HEK293 (cell line): ENCODE measurements around the gene NR3C2.

Source experiments
- CTCF ChIA-PET: fragments of 350-600 bp; formaldehyde crosslinking; extraction: SDS; loops from one replicate; lab custom pipeline; 2021; ENCODE audit warnings: antibody characterized with exemption; lab: Yijun Ruan, JAX
- POLR2A ChIA-PET: fragments of 300-600 bp; formaldehyde crosslinking; extraction: SDS; loops from one replicate; lab custom pipeline; 2020; ENCODE audit warnings: antibody characterized with exemption, inconsistent platforms; lab: Yijun Ruan, JAX
- H3K27ac ChIP-seq: fragments of 200-500 bp; sonication (Bioruptor generic); 2 replicates; pipeline ENCODE4 v1.5.1; 2014; ENCODE audit warnings: low read depth, low read length, control low read depth, inconsistent platforms; ENCODE audit errors: extremely low read depth
- H3K36me3 ChIP-seq, 2 experiments: fragments of 200-500 bp in 1 of 2; sonication (Bioruptor generic) in 1 of 2; 1 replicate in 1 of 2; 2 replicates in 1 of 2; pipeline ENCODE4 v1.5.1; 2014 to 2017; ENCODE audit warnings: inconsistent platforms in 2 of 2, low read length in 2 of 2; ENCODE audit not compliant: control insufficient read depth in 2 of 2, insufficient read depth in 1 of 2
- H3K4me1 ChIP-seq: fragments of 200-500 bp; sonication (Bioruptor generic); 2 replicates; pipeline ENCODE4 v1.5.1; 2014; ENCODE audit warnings: mild to moderate bottlenecking, low read length, inconsistent platforms; ENCODE audit not compliant: control insufficient read depth, insufficient read depth
- H3K4me3 ChIP-seq: 2 replicates; pipeline ENCODE4 v1.5.1; 2011; ENCODE audit warnings: low read depth, mild to moderate bottlenecking, control low read depth, low read length, moderate library complexity
- H3K9me3 ChIP-seq: fragments of 200-500 bp; sonication (Bioruptor generic); 2 replicates; pipeline ENCODE4 v1.5.1; 2014; ENCODE audit warnings: low read depth, low read length, inconsistent platforms; ENCODE audit not compliant: control insufficient read depth, insufficient read depth
- KLF16 ChIP-seq: fragments of 450-650 bp; formaldehyde crosslinking; IDR thresholded peaks from 2 replicates; pipeline ENCODE4 v1.5.1; 2017; ENCODE audit warnings: missing biosample characterization, missing genetic modification characterization
- KLF7 ChIP-seq: fragments of 450-650 bp; formaldehyde crosslinking; IDR thresholded peaks from 2 replicates; pipeline ENCODE4 v1.5.1; 2016; ENCODE audit warnings: missing biosample characterization, missing genetic modification characterization, borderline replicate concordance
- SCRT2 ChIP-seq: fragments of 450-650 bp; formaldehyde crosslinking; IDR thresholded peaks from 2 replicates; pipeline ENCODE4 v1.5.1; 2016; ENCODE audit warnings: missing biosample characterization, missing genetic modification characterization
- ZBTB21 ChIP-seq: fragments of 450-650 bp; formaldehyde crosslinking; IDR thresholded peaks from 2 replicates; pipeline ENCODE4 v1.5.1; 2017; ENCODE audit warnings: missing biosample characterization, missing genetic modification characterization
- ZNF133 ChIP-seq: fragments of 450-650 bp; formaldehyde crosslinking; IDR thresholded peaks from 2 replicates; pipeline ENCODE4 v1.5.1; 2016; ENCODE audit warnings: missing biosample characterization, missing genetic modification characterization
- ZNF140 ChIP-seq: fragments of 450-650 bp; formaldehyde crosslinking; IDR thresholded peaks from 2 replicates; pipeline ENCODE4 v1.5.1; 2016; ENCODE audit warnings: missing biosample characterization, missing genetic modification characterization
- ZNF16 ChIP-seq: fragments of 450-650 bp; formaldehyde crosslinking; IDR thresholded peaks from 2 replicates; pipeline ENCODE4 v1.5.1; 2016; ENCODE audit warnings: low read depth, missing biosample characterization, missing genetic modification characterization
- ZNF341 ChIP-seq: fragments of 450-650 bp; formaldehyde crosslinking; IDR thresholded peaks from 2 replicates; pipeline ENCODE4; 2016; ENCODE audit warnings: low read depth, missing biosample characterization, missing genetic modification characterization
- ZNF423 ChIP-seq: fragments of 450-650 bp; formaldehyde crosslinking; IDR thresholded peaks from 2 replicates; pipeline ENCODE4 v1.5.1; 2016; ENCODE audit warnings: missing biosample characterization, missing genetic modification characterization
- ZNF529 ChIP-seq: fragments of 450-650 bp; formaldehyde crosslinking; IDR thresholded peaks from 2 replicates; pipeline ENCODE4 v1.5.1; 2017; ENCODE audit warnings: missing genetic modification characterization, missing biosample characterization; ENCODE audit not compliant: insufficient replicate concordance
- ZNF561 ChIP-seq: fragments of 450-650 bp; IDR thresholded peaks from 2 replicates; pipeline ENCODE4 v1.5.1; 2018; ENCODE audit warnings: missing biosample characterization, missing genetic modification characterization, borderline replicate concordance
- ZNF571 ChIP-seq: fragments of 450-650 bp; formaldehyde crosslinking; IDR thresholded peaks from 2 replicates; pipeline ENCODE4 v1.5.0; 2017; ENCODE audit warnings: missing biosample characterization, missing genetic modification characterization
- ZNF596 ChIP-seq: fragments of 450-650 bp; IDR thresholded peaks from 2 replicates; pipeline ENCODE4 v1.5.0; 2018; ENCODE audit warnings: missing biosample characterization, mild to moderate bottlenecking, missing genetic modification characterization, moderate library complexity
- ZNF600 ChIP-seq: fragments of 450-650 bp; formaldehyde crosslinking; IDR thresholded peaks from 2 replicates; pipeline ENCODE4 v1.5.1; 2016; ENCODE audit warnings: missing biosample characterization, missing genetic modification characterization
- ZNF626 ChIP-seq: fragments of 450-650 bp; sonication (Bioruptor Pico); formaldehyde crosslinking; IDR thresholded peaks from 2 replicates; pipeline ENCODE4 v1.5.1; 2018; ENCODE audit warnings: missing biosample characterization, missing genetic modification characterization, inconsistent platforms
- ZNF658 ChIP-seq: fragments of 450-650 bp; formaldehyde crosslinking; IDR thresholded peaks from 2 replicates; pipeline ENCODE4; 2016; ENCODE audit warnings: missing biosample characterization, missing genetic modification characterization
- ZNF707 ChIP-seq: fragments of 450-650 bp; formaldehyde crosslinking; IDR thresholded peaks from 2 replicates; pipeline ENCODE4 v1.5.1; 2016; ENCODE audit warnings: missing biosample characterization, missing genetic modification characterization
- ZSCAN30 ChIP-seq: fragments of 450-650 bp; IDR thresholded peaks from 2 replicates; pipeline ENCODE4 v1.5.1; 2018; ENCODE audit warnings: missing biosample characterization, mild to moderate bottlenecking, missing genetic modification characterization, moderate library complexity
- ZXDB ChIP-seq: fragments of 450-650 bp; formaldehyde crosslinking; IDR thresholded peaks from 2 replicates; pipeline ENCODE4 v1.5.1; 2016; ENCODE audit warnings: missing biosample characterization, missing genetic modification characterization
- TF ChIP-seq, protein P1 (sequence below): fragments of 450-650 bp; formaldehyde crosslinking; IDR thresholded peaks from 2 replicates; pipeline ENCODE4 v1.5.1; 2016; ENCODE audit warnings: missing biosample characterization, missing genetic modification characterization
- TF ChIP-seq, protein P2 (sequence below): fragments of 450-650 bp; formaldehyde crosslinking; IDR thresholded peaks from 2 replicates; pipeline ENCODE4 v1.5.1; 2016; ENCODE audit warnings: missing biosample characterization, missing genetic modification characterization
- TF ChIP-seq, protein P3 (sequence below): fragments of 450-650 bp; IDR thresholded peaks from 2 replicates; pipeline ENCODE4 v1.5.1; 2018; ENCODE audit warnings: missing biosample characterization, missing genetic modification characterization
- TF ChIP-seq, protein P4 (sequence below): fragments of 450-650 bp; formaldehyde crosslinking; IDR thresholded peaks from 2 replicates; pipeline ENCODE4 v1.5.1; 2016; ENCODE audit warnings: missing biosample characterization, missing genetic modification characterization, low read depth

Gene NR3C2

DNA sequence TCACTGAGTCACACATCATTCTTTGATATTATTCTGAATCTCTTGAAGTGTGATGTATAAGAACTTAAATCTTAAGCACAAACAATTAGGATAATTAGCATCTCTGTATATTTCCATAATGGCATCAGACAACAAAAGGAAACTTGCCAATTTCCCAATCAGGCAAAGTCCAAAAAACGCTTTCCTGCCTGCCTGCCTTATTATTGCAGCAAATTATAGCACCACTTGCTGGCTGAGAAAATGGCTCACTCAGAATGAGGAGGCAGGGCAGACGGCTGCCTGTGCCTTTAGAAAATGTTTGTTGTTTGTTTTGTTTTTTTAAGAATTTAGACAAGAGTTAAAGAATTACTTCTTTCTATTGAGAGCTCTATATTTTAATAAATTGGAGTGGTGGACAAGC lies 27.7 kb upstream of the NR3C2 start:
- Histone ChIP-seq H3K27ac (no peak overlapping the region), H3K4me1 (no peaks in the 10 kb centered on the region), H3K36me3 (no peaks in the 10 kb centered on the region; a peak in 1 of 3 replicates), H3K9me3 (no peaks in the 10 kb centered on the region), H3K4me3 (no peak overlapping the region)
- CTCF ChIA-PET = no interaction called here
- POLR2A ChIA-PET = no interaction called here
- TF ChIP-seq, protein P1, sequence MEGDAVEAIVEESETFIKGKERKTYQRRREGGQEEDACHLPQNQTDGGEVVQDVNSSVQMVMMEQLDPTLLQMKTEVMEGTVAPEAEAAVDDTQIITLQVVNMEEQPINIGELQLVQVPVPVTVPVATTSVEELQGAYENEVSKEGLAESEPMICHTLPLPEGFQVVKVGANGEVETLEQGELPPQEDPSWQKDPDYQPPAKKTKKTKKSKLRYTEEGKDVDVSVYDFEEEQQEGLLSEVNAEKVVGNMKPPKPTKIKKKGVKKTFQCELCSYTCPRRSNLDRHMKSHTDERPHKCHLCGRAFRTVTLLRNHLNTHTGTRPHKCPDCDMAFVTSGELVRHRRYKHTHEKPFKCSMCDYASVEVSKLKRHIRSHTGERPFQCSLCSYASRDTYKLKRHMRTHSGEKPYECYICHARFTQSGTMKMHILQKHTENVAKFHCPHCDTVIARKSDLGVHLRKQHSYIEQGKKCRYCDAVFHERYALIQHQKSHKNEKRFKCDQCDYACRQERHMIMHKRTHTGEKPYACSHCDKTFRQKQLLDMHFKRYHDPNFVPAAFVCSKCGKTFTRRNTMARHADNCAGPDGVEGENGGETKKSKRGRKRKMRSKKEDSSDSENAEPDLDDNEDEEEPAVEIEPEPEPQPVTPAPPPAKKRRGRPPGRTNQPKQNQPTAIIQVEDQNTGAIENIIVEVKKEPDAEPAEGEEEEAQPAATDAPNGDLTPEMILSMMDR (tag by site-specific recombination) = no peak
- TF ChIP-seq, protein P2, sequence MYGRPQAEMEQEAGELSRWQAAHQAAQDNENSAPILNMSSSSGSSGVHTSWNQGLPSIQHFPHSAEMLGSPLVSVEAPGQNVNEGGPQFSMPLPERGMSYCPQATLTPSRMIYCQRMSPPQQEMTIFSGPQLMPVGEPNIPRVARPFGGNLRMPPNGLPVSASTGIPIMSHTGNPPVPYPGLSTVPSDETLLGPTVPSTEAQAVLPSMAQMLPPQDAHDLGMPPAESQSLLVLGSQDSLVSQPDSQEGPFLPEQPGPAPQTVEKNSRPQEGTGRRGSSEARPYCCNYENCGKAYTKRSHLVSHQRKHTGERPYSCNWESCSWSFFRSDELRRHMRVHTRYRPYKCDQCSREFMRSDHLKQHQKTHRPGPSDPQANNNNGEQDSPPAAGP (tag by site-specific recombination) = no peak
- no peak for TF ChIP-seq ZNF600
- no peak for TF ChIP-seq SCRT2
- TF ChIP-seq ZNF707 (tag by site-specific recombination) = no peak

DNA sequence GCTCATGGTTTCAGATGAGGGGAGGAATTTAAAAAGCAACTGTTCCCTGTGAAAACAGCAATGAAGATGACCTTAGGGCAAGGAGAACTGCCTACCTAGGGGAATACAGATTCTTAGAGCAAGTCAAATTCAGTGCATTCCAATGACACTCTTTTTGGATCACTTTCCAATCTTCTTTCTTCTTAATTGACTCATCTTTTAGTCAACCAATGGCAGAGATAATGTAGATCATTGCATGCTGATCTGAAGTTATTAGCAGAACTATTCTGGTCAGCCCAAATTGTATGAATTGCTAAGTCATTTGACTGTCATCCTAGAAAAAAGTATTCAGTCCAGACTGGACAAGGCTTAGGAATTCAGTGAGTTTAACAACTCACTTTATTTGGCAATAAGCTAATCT lies 12.6 kb upstream of the NR3C2 start:
- no peaks in the 10 kb centered on the region for H3K9me3 ChIP-seq
- POLR2A ChIA-PET = no interaction called here
- no peaks in the 10 kb centered on the region for H3K4me1 ChIP-seq
- no peak overlapping the region for H3K4me3 ChIP-seq
- TF ChIP-seq, protein P3, sequence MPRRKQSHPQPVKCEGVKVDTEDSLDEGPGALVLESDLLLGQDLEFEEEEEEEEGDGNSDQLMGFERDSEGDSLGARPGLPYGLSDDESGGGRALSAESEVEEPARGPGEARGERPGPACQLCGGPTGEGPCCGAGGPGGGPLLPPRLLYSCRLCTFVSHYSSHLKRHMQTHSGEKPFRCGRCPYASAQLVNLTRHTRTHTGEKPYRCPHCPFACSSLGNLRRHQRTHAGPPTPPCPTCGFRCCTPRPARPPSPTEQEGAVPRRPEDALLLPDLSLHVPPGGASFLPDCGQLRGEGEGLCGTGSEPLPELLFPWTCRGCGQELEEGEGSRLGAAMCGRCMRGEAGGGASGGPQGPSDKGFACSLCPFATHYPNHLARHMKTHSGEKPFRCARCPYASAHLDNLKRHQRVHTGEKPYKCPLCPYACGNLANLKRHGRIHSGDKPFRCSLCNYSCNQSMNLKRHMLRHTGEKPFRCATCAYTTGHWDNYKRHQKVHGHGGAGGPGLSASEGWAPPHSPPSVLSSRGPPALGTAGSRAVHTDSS (tag by site-specific recombination) = no peak
- TF ChIP-seq ZNF626 (no peak), ZNF529 (no peak), ZNF561 (no peak), KLF16 (tag by site-specific recombination) (no peak), ZNF133 (tag by site-specific recombination) (no peak), ZSCAN30 (no peak), ZNF140 (no peak), ZBTB21 (no peak), ZNF423 (tag by site-specific recombination) (no peak), ZNF16 (tag by site-specific recombination) (no peak), ZNF571 (tag by site-specific recombination) (no peak), ZNF596 (no peak), ZNF600 (no peak), ZNF341 (tag by site-specific recombination) (no peak), KLF7 (tag by site-specific recombination) (no peak), ZXDB (tag by site-specific recombination) (no peak), ZNF658 (tag by site-specific recombination) (no peak)
- TF ChIP-seq, protein P4, sequence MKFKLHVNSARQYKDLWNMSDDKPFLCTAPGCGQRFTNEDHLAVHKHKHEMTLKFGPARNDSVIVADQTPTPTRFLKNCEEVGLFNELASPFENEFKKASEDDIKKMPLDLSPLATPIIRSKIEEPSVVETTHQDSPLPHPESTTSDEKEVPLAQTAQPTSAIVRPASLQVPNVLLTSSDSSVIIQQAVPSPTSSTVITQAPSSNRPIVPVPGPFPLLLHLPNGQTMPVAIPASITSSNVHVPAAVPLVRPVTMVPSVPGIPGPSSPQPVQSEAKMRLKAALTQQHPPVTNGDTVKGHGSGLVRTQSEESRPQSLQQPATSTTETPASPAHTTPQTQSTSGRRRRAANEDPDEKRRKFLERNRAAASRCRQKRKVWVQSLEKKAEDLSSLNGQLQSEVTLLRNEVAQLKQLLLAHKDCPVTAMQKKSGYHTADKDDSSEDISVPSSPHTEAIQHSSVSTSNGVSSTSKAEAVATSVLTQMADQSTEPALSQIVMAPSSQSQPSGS = no peak
- no peak overlapping the region for H3K27ac ChIP-seq
- CTCF ChIA-PET = no interaction called here
- no peaks in the 10 kb centered on the region for H3K36me3 ChIP-seq
